Neuronal stem cell (in vitro differentiated cells): ENCODE results near the gene FOXL1.

Source experiments
- DNase-seq: peaks from one replicate; pipeline ENCODE4 v3.0.0-alpha.2; 2013; ENCODE audit warnings: low spot score
- H2AFZ ChIP-seq: one replicate; pipeline ENCODE4 v1.6.1; 2013; ENCODE audit warnings: mild to moderate bottlenecking, low read length, inconsistent platforms
- H2AK5ac ChIP-seq: 2 replicates; pipeline ENCODE4 v1.6.1; 2013; ENCODE audit warnings: low read depth, mild to moderate bottlenecking, inconsistent platforms, low read length, moderate library complexity, mixed read lengths
- H2BK120ac ChIP-seq: 2 replicates; pipeline ENCODE4 v1.6.1; 2013; ENCODE audit warnings: low read depth, mild to moderate bottlenecking, inconsistent platforms, low read length, moderate library complexity, mixed read lengths
- H2BK12ac ChIP-seq: one replicate; pipeline ENCODE4 v1.6.1; 2013; ENCODE audit warnings: low read length, inconsistent platforms
- H2BK15ac ChIP-seq: 2 replicates; pipeline ENCODE4 v1.6.1; 2013; ENCODE audit warnings: mild to moderate bottlenecking, low read length, inconsistent platforms, mixed read lengths
- H2BK5ac ChIP-seq: one replicate; pipeline ENCODE4 v1.6.1; 2013; ENCODE audit warnings: inconsistent platforms, mild to moderate bottlenecking, low read length, moderate library complexity
- H3K14ac ChIP-seq: one replicate; pipeline ENCODE4 v1.6.1; 2013; ENCODE audit warnings: low read length, inconsistent platforms
- H3K18ac ChIP-seq: 2 replicates; pipeline ENCODE4 v1.6.1; 2013; ENCODE audit warnings: low read length, inconsistent platforms
- H3K23ac ChIP-seq: 2 replicates; pipeline ENCODE4 v1.6.1; 2013; ENCODE audit warnings: low read depth, mild to moderate bottlenecking, mixed read lengths, low read length, inconsistent platforms; ENCODE audit not compliant: poor library complexity
- H3K27ac ChIP-seq: replicated peaks from 3 replicates; pipeline ENCODE4 v1.5.1; 2013; ENCODE audit warnings: low read length, inconsistent platforms
- H3K27me3 ChIP-seq, 3 experiments: 2 replicates each; pipeline ENCODE4 v1.6.1; 2013; ENCODE audit warnings: low read length in 3 of 3, mild to moderate bottlenecking in 2 of 3, inconsistent platforms in 1 of 3, low read depth in 1 of 3, mixed read lengths in 1 of 3, moderate library complexity in 1 of 3; ENCODE audit not compliant: control insufficient read depth in 3 of 3, insufficient read depth in 3 of 3
- H3K36me3 ChIP-seq, 2 donors: replicated peaks in 1 of 2; 2 replicates each; pipeline ENCODE4 v1.6.1; 2013; ENCODE audit warnings: low read length in 2 of 2; ENCODE audit not compliant: control insufficient read depth in 2 of 2, insufficient read depth in 2 of 2
- H3K4ac ChIP-seq: 2 replicates; pipeline ENCODE4 v1.6.1; 2013; ENCODE audit warnings: inconsistent platforms, mild to moderate bottlenecking, low read length, moderate library complexity
- H3K4me1 ChIP-seq, 2 donors: 1 replicate in 1 of 2; 2 replicates in 1 of 2; pipeline ENCODE4 v1.6.1; 2013; ENCODE audit warnings: low read length in 2 of 2, low read depth in 1 of 2; ENCODE audit not compliant: control insufficient read depth in 2 of 2, insufficient read depth in 1 of 2
- H3K4me2 ChIP-seq: one replicate; pipeline ENCODE4 v1.6.1; 2013; ENCODE audit warnings: mild to moderate bottlenecking, low read length, inconsistent platforms; ENCODE audit not compliant: insufficient read depth, poor library complexity, severe bottlenecking
- H3K4me3 ChIP-seq, 2 donors: 2 replicates each; pipeline ENCODE4 v1.5.1; 2013; ENCODE audit warnings: low read length in 2 of 2, mild to moderate bottlenecking in 2 of 2, inconsistent platforms in 1 of 2, moderate library complexity in 1 of 2
- H3K79me1 ChIP-seq: one replicate; pipeline ENCODE4 v1.6.1; 2013; ENCODE audit warnings: low read depth, mild to moderate bottlenecking, inconsistent platforms, low read length, moderate library complexity
- H3K9ac ChIP-seq: one replicate; pipeline ENCODE4 v1.6.1; 2013; ENCODE audit warnings: mild to moderate bottlenecking, low read depth, low read length, inconsistent platforms; ENCODE audit not compliant: poor library complexity
- H3K9me3 ChIP-seq, 2 donors: replicated peaks in 1 of 2; 2 replicates each; pipeline versions ENCODE3 to v1.6.1; 2013; ENCODE audit warnings: low read length in 2 of 2, mild to moderate bottlenecking in 2 of 2, inconsistent platforms in 1 of 2, low read depth in 1 of 2, mixed read lengths in 1 of 2, moderate library complexity in 1 of 2; ENCODE audit not compliant: control insufficient read depth in 2 of 2, insufficient read depth in 1 of 2
- H4K8ac ChIP-seq: one replicate; pipeline ENCODE4 v1.6.1; 2013; ENCODE audit warnings: low read depth, mild to moderate bottlenecking, inconsistent platforms, low read length, moderate library complexity
- H4K91ac ChIP-seq: one replicate; pipeline ENCODE4 v1.6.1; 2013; ENCODE audit warnings: low read length, low read depth, mild to moderate bottlenecking, inconsistent platforms; ENCODE audit not compliant: poor library complexity
- WGBS, 2 donors: extraction: QIAGEN DNeasy Blood & Tissue Kit; methylation state at CpG; one replicate each; pipeline ENCODE4 v1.1.7; 2013; ENCODE audit warnings: missing lambda C conversion rate in 2 of 2, mixed read lengths in 1 of 2; ENCODE audit not compliant: insufficient read length in 2 of 2, insufficient replicate concordance in 1 of 2; ENCODE audit errors: extremely low coverage in 2 of 2; 5-methylcytosine and 5-hydroxymethylcytosine counted together

The FOXL1 gene

DNA sequence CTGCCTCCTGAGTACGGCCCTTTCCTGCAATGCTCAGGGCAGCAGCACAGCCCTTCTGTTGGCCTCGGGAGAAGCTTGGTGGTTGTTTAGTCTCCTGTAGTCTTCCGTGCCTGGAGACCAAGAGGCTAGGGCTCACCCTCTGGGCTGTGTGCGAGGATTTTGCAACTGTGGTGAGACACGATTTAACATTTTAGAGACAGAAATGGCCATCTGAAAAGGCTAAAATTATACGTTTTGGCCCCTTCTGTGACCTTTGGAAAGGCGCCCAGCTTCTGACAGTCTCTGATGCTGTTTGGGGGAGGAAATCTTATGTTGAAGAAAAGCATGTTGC lies 33.1 kb downstream of the FOXL1 start:
- no peak overlapping the region for H3K4me3 ChIP-seq
- no peak for DNase-seq
- no peak overlapping the region for H2AK5ac ChIP-seq
- no peak overlapping the region for H4K91ac ChIP-seq
- no peaks in the 10 kb centered on the region for H3K9me3 ChIP-seq
- no peak overlapping the region for H2BK15ac ChIP-seq
- H3K27ac ChIP-seq = no peak overlapping the region
- no peak overlapping the region for H3K9ac ChIP-seq
- H2BK120ac ChIP-seq = no peak overlapping the region
- H3K23ac ChIP-seq = no peak overlapping the region
- WGBS, 2 donors = no CpG with 5 or more reads among the region's 7 CpGs
- no peak overlapping the region for H2BK12ac ChIP-seq
- H3K4me2 ChIP-seq = no peak overlapping the region
- no peaks in the 10 kb centered on the region for H3K79me1 ChIP-seq
- no peak overlapping the region for H3K18ac ChIP-seq
- H2AFZ ChIP-seq = no peak overlapping the region
- H3K4me1 ChIP-seq = no peaks in the 10 kb centered on the region
- peaks cover 0 to 20% (median 0%) of the 10 kb centered on the region in 3 experiments for H3K27me3 ChIP-seq
- no peak overlapping the region for H3K4ac ChIP-seq
- no peak overlapping the region for H3K14ac ChIP-seq
- no peaks in the 10 kb centered on the region for H3K36me3 ChIP-seq
- no peak overlapping the region for H2BK5ac ChIP-seq
- H4K8ac ChIP-seq = no peak overlapping the region

DNA sequence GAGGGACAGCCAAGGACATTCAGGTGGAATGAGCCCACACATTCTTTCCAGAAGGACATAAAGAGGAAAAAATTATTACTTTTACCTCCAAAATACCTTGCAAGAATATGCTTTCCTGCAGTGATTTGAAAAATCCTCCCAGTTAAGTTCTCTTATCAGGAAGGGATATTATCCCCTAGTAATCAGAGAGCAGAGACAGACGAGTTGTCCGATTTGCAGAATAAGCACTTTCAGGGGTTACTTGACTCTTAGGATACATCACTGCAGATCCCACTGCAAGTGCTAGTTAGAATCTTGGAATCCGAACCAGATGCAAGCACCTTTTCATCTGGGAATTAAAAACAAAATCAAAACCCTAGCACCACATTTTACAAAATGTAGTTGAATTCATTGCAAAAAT lies 33.6 kb downstream of the FOXL1 start:
- H2BK120ac ChIP-seq = no peak overlapping the region
- WGBS, 2 donors = no CpG with 5 or more reads among the region's 3 CpGs
- no peak overlapping the region for H3K23ac ChIP-seq
- H3K27ac ChIP-seq = no peak overlapping the region
- no peak overlapping the region for H2BK12ac ChIP-seq
- H3K4me2 ChIP-seq = no peak overlapping the region
- no peak overlapping the region for H2BK5ac ChIP-seq
- H3K14ac ChIP-seq = no peak overlapping the region
- no peak overlapping the region for H2AFZ ChIP-seq
- peaks cover 0 to 20% (median 0%) of the 10 kb centered on the region in 3 experiments for H3K27me3 ChIP-seq
- H2BK15ac ChIP-seq = no peak overlapping the region
- H3K9ac ChIP-seq = no peak overlapping the region
- no peak overlapping the region for H2AK5ac ChIP-seq
- no peak overlapping the region for H4K91ac ChIP-seq
- no peak overlapping the region for H3K4me3 ChIP-seq
- H3K9me3 ChIP-seq = no peaks in the 10 kb centered on the region
- H3K18ac ChIP-seq = no peak overlapping the region
- H3K36me3 ChIP-seq = no peaks in the 10 kb centered on the region
- H3K4ac ChIP-seq = no peak overlapping the region
- H3K4me1 ChIP-seq = no peaks in the 10 kb centered on the region
- DNase-seq = no peak
- no peak overlapping the region for H4K8ac ChIP-seq
- H3K79me1 ChIP-seq = no peaks in the 10 kb centered on the region

DNA sequence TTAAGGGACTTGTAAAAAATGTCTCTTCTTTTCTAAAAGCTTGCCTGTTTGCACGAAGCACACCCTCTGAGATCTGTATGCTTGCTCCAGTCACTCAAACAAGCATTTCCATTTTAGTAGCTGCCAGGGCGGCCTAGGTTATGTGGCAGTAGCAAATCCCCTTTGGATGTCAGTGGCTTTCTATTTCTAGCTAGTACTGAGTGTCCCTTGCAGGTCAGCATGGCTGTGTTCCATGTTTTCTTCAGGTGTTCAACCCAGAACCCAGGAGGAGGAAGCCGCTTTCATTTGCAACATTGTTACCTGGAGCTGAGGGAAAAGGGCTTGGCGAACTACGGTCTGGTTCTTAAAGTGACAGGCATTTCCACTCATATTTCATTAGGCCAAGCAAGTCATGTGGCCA lies 36.4 kb downstream of the FOXL1 start:
- no peak overlapping the region for H3K23ac ChIP-seq
- H3K27me3 ChIP-seq = peaks cover 0 to 20% (median 0%) of the 10 kb centered on the region in 3 experiments
- H3K4me1 ChIP-seq = no peaks in the 10 kb centered on the region
- H4K8ac ChIP-seq = no peak overlapping the region
- DNase-seq = no peak
- H2BK5ac ChIP-seq = no peak overlapping the region
- H3K79me1 ChIP-seq = no peaks in the 10 kb centered on the region
- H2BK15ac ChIP-seq = no peak overlapping the region
- H3K4me3 ChIP-seq = no peak overlapping the region
- H2AK5ac ChIP-seq = no peak overlapping the region
- no peak overlapping the region for H4K91ac ChIP-seq
- H3K36me3 ChIP-seq = no peaks in the 10 kb centered on the region
- no CpG with 5 or more reads among the region's 5 CpGs for WGBS, 2 donors
- no peak overlapping the region for H2BK120ac ChIP-seq
- no peak overlapping the region for H3K18ac ChIP-seq
- H3K14ac ChIP-seq = no peak overlapping the region
- H2AFZ ChIP-seq = no peak overlapping the region
- H3K9ac ChIP-seq = no peak overlapping the region
- no peak overlapping the region for H3K27ac ChIP-seq
- H3K4me2 ChIP-seq = no peak overlapping the region
- H3K4ac ChIP-seq = no peak overlapping the region
- no peaks in the 10 kb centered on the region for H3K9me3 ChIP-seq
- no peak overlapping the region for H2BK12ac ChIP-seq

DNA sequence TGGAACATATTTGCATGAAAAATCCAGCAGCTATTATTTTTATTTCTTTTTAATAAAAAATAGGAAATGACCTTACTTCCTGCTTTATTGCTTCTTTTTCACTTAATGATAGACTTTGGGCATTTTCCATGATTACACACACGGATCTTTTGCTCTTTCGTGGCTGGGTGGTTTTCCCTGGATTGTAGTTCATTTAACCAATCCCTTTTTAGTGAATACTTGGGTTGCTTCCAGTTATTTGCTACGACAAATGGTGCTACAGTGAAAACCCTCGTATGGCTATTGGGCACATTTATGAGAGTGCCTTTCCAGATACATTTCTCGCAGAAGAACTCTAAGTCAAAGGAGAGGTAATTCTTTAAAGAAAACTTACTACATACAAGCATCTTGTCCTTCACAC lies 38.6 kb downstream of the FOXL1 start:
- no peaks in the 10 kb centered on the region for H3K79me1 ChIP-seq
- H2AFZ ChIP-seq = no peak overlapping the region
- peaks cover 0 to 10% (median 0%) of the 10 kb centered on the region in 3 experiments for H3K27me3 ChIP-seq
- no CpG with 5 or more reads among the region's 5 CpGs for WGBS, 2 donors
- no peak overlapping the region for H2BK5ac ChIP-seq
- H4K8ac ChIP-seq = no peak overlapping the region
- no peak overlapping the region for H4K91ac ChIP-seq
- H2BK12ac ChIP-seq = no peak overlapping the region
- DNase-seq = no peak
- H3K18ac ChIP-seq = no peak overlapping the region
- H3K9me3 ChIP-seq = no peaks in the 10 kb centered on the region
- no peak overlapping the region for H3K4me2 ChIP-seq
- no peak overlapping the region for H2BK15ac ChIP-seq
- no peak overlapping the region for H3K23ac ChIP-seq
- H2AK5ac ChIP-seq = no peak overlapping the region
- H3K9ac ChIP-seq = no peak overlapping the region
- H3K4me3 ChIP-seq = no peak overlapping the region
- no peak overlapping the region for H3K14ac ChIP-seq
- no peak overlapping the region for H3K4ac ChIP-seq
- H3K36me3 ChIP-seq = no peaks in the 10 kb centered on the region
- no peaks in the 10 kb centered on the region for H3K4me1 ChIP-seq
- H2BK120ac ChIP-seq = no peak overlapping the region
- no peak overlapping the region for H3K27ac ChIP-seq
